HCT116 (cell line): ENCODE results near the gene PFKM. TPM values are rescaled to one million over a fixed set of nuclear protein-coding genes. Genes with fewer than 3 reads are reported as not detected.

Source experiments
- ATAC-seq: fragments of 200-7000 bp; cut with Tn5 transposase; 2 replicates; pipeline ENCODE4 v1.9.1; 2020; ENCODE audit warnings: mild to moderate bottlenecking, moderate library complexity
- BruUV-seq: library from RNA; stranded (reverse); fragments of 400-500 nt; replicated peaks from 2 replicates; lab custom pipeline; 2021; lab: Mats Ljungman, UMichigan
- CTCF ChIA-PET: fragments of 300-600 bp; sonication (Branson Sonifier 250); formaldehyde crosslinking; loops from one replicate; lab custom pipeline; 2021; ENCODE audit warnings: antibody characterized with exemption; lab: Charles Lee
- POLR2A ChIA-PET: fragments of 300-600, 350-600 bp; sonication (Branson Sonifier 250); formaldehyde crosslinking; loops from one replicate; lab custom pipeline; 2021; ENCODE audit warnings: antibody characterized with exemption; lab: Charles Lee
- RAD21 ChIA-PET, 2 experiments: fragments of 300-600 bp; sonication (Branson Sonifier 250); formaldehyde crosslinking; loops; one replicate each; lab custom pipeline; 2023; ENCODE audit warnings: low total read pairs in 2 of 2; ENCODE audit not compliant: uncharacterized antibody in 2 of 2, unreplicated experiment in 2 of 2, low non-redundant PET in 1 of 2; lab: Charles Lee
- DNase-seq: peaks from one replicate; pipeline ENCODE4 v3.0.0-alpha.2; 2010; ENCODE audit warnings: low read depth, low spot score
- H2AFZ ChIP-seq: fragments of 200-600 bp; shearing (Covaris generic), sonication (generic); 2 replicates; pipeline ENCODE4 v1.6.1; 2017; ENCODE audit warnings: low read depth, mixed run types, mixed read lengths, antibody characterized with exemption, low read length; ENCODE audit not compliant: poor library complexity, severe bottlenecking
- H3K27ac ChIP-seq: 2 replicates; pipeline ENCODE4 v1.5.1; 2012; ENCODE audit warnings: low read depth, low read length
- H3K27me3 ChIP-seq: fragments of 200-600 bp; sonication (generic); 2 replicates; pipeline ENCODE4 v1.6.1; 2016; ENCODE audit warnings: mixed run types, low read length, mixed read lengths; ENCODE audit not compliant: insufficient read depth
- H3K36me3 ChIP-seq, 2 experiments: fragments of 200-500 bp in 1 of 2; fragments of 200-600 bp in 1 of 2; sonication (Bioruptor generic) in 1 of 2; sonication (generic) in 1 of 2; 2 replicates each; pipeline versions ENCODE4 v1.5.1 to v1.6.1; 2014 to 2016; ENCODE audit warnings: low read length in 2 of 2, inconsistent platforms in 1 of 2, mixed read lengths in 1 of 2, mixed run types in 1 of 2; ENCODE audit not compliant: insufficient read depth in 2 of 2, control insufficient read depth in 1 of 2
- H3K4me1 ChIP-seq, 2 experiments: fragments of 200-600 bp in 1 of 2; sonication (generic) in 1 of 2; 2 replicates each; pipeline versions ENCODE4 v1.5.1 to v1.6.1; 2012 to 2017; ENCODE audit warnings: low read length in 2 of 2, inconsistent platforms in 1 of 2, mild to moderate bottlenecking in 1 of 2, mixed read lengths in 1 of 2, mixed run types in 1 of 2, moderate library complexity in 1 of 2; ENCODE audit not compliant: insufficient read depth in 2 of 2, control insufficient read depth in 1 of 2
- H3K4me2 ChIP-seq: fragments of 200-600 bp; sonication (generic); 2 replicates; pipeline ENCODE4 v1.6.1; 2017; ENCODE audit warnings: mixed run types, low read length, mixed read lengths
- H3K4me3 ChIP-seq, 2 experiments: fragments of 200-600 bp in 1 of 2; sonication (generic) in 1 of 2; replicated peaks in 1 of 2; 2 replicates each; pipeline ENCODE4 v1.5.1; 2011 to 2016; ENCODE audit warnings: low read length in 2 of 2, control low read depth in 1 of 2, low read depth in 1 of 2, mild to moderate bottlenecking in 1 of 2, mixed read lengths in 1 of 2, mixed run types in 1 of 2
- H3K79me2 ChIP-seq: fragments of 200-600 bp; sonication (generic); 2 replicates; pipeline ENCODE4 v1.6.1; 2017; ENCODE audit warnings: mild to moderate bottlenecking, mixed run types, low read length, moderate library complexity, mixed read lengths; ENCODE audit not compliant: insufficient read depth
- H3K9ac ChIP-seq: fragments of 200-600 bp; sonication (generic); 2 replicates; pipeline ENCODE4 v1.6.1; 2016; ENCODE audit warnings: low read length, mixed read lengths
- H3K9me2 ChIP-seq: fragments of 200-600 bp; sonication (generic), shearing (Covaris generic); 2 replicates; pipeline ENCODE4 v1.6.1; 2017; ENCODE audit warnings: mixed run types, mild to moderate bottlenecking, moderate library complexity; ENCODE audit not compliant: insufficient read depth
- H3K9me3 ChIP-seq, 2 experiments: fragments of 200-500 bp in 1 of 2; fragments of 200-600 bp in 1 of 2; sonication (Bioruptor generic) in 1 of 2; sonication (generic) in 1 of 2; 2 replicates each; pipeline ENCODE4 v1.6.1; 2014 to 2017; ENCODE audit warnings: low read length in 2 of 2, mixed read lengths in 2 of 2, inconsistent platforms in 1 of 2, low read depth in 1 of 2, mild to moderate bottlenecking in 1 of 2, mixed run types in 1 of 2, moderate library complexity in 1 of 2; ENCODE audit not compliant: control insufficient read depth in 1 of 2, insufficient read depth in 1 of 2
- H4K20me1 ChIP-seq: fragments of 200-600 bp; sonication (generic), shearing (Covaris generic); 2 replicates; pipeline ENCODE4 v1.6.1; 2017; ENCODE audit warnings: mixed run types, mild to moderate bottlenecking, moderate library complexity; ENCODE audit not compliant: insufficient read depth
- ATF3 ChIP-seq: IDR thresholded peaks from 2 replicates; pipeline ENCODE4 v1.6.1; 2012
- CEBPB ChIP-seq: IDR thresholded peaks from 2 replicates; pipeline ENCODE4 v1.6.1; 2012; ENCODE audit warnings: low read depth
- CTCF ChIP-seq, 3 experiments: fragments of 200-600 bp in 1 of 3; sonication (generic) in 1 of 3; IDR thresholded peaks in 2 of 3; conservative IDR thresholded peaks in 1 of 3; 2 replicates each; pipeline ENCODE4 v1.5.1; 2012 to 2017; ENCODE audit warnings: low read depth in 2 of 3, low read length in 2 of 3, antibody characterized with exemption in 1 of 3, borderline replicate concordance in 1 of 3, control low read depth in 1 of 3, mild to moderate bottlenecking in 1 of 3, mixed read lengths in 1 of 3, mixed run types in 1 of 3, moderate library complexity in 1 of 3; ENCODE audit not compliant: insufficient read depth in 1 of 3
- EGR1 ChIP-seq: IDR thresholded peaks from 2 replicates; pipeline ENCODE4 v1.6.1; 2012; ENCODE audit warnings: low read depth
- ELF1 ChIP-seq: IDR thresholded peaks from 2 replicates; pipeline ENCODE4 v1.6.1; 2012; ENCODE audit warnings: low read depth, borderline replicate concordance
- EZH2 ChIP-seq: fragments of 200-600 bp; sonication (generic); IDR thresholded peaks from 2 replicates; pipeline ENCODE4 v1.6.1; 2017; ENCODE audit warnings: antibody characterized with exemption, mixed run types
- EZH2phosphoT487 ChIP-seq: fragments of 200-600 bp; IDR thresholded peaks from 2 replicates; pipeline ENCODE4 v1.6.1; 2018; ENCODE audit warnings: antibody characterized with exemption, borderline replicate concordance
- JUND ChIP-seq: IDR thresholded peaks from 2 replicates; pipeline ENCODE4 v1.6.1; 2012
- POLR2A ChIP-seq: IDR thresholded peaks from 2 replicates; pipeline ENCODE4 v1.7.0; 2011; ENCODE audit warnings: borderline replicate concordance; ENCODE audit not compliant: insufficient read depth, insufficient read length; ENCODE audit errors: extremely low read depth
- RAD21 ChIP-seq: IDR thresholded peaks from 2 replicates; pipeline ENCODE4 v1.6.1; 2012; ENCODE audit warnings: low read depth, mild to moderate bottlenecking
- REST ChIP-seq: IDR thresholded peaks from 2 replicates; pipeline ENCODE4 v1.6.1; 2012; ENCODE audit warnings: low read depth
- SIN3A ChIP-seq: IDR thresholded peaks from 2 replicates; pipeline ENCODE4 v1.6.1; 2012; ENCODE audit warnings: low read depth
- SP1 ChIP-seq: IDR thresholded peaks from 2 replicates; pipeline ENCODE4 v1.6.1; 2012; ENCODE audit warnings: low read depth
- TCF7L2 ChIP-seq: IDR thresholded peaks from 2 replicates; pipeline ENCODE4 v1.7.0; 2011; ENCODE audit warnings: borderline replicate concordance, inconsistent platforms; ENCODE audit not compliant: insufficient read depth, insufficient read length; ENCODE audit errors: extremely low read depth
- YY1 ChIP-seq: IDR thresholded peaks from 2 replicates; pipeline ENCODE4 v1.6.1; 2011; ENCODE audit warnings: low read length, low read depth, moderate library complexity, mild to moderate bottlenecking; ENCODE audit not compliant: insufficient replicate concordance; ENCODE audit errors: extremely low read depth
- ZFX ChIP-seq: fragments of 450-650 bp; IDR thresholded peaks from 2 replicates; pipeline ENCODE4 v1.6.1; 2017
- ZNF274 ChIP-seq: fragments of 200-500 bp; sonication (Bioruptor generic); IDR thresholded peaks from 2 replicates; pipeline ENCODE4 v1.6.1; 2014; ENCODE audit warnings: mild to moderate bottlenecking, low read depth, low read length, inconsistent platforms
- intact Hi-C: fragments of 100-400 bp; cut with micrococcal nuclease; formaldehyde crosslinking; loops from 2 replicates; pipeline ENCODE4 v1.10.0; 2022
- total RNA-seq: library from RNA; stranded (reverse); gene quantifications from one replicate; pipeline ENCODE4 v1.2.1, GENCODE V29; 2021; ENCODE audit not compliant: unreplicated experiment
- TF ChIP-seq, protein P1 (sequence below): IDR thresholded peaks from 2 replicates; pipeline ENCODE4 v1.6.1; 2011; ENCODE audit warnings: mild to moderate bottlenecking, low read length, moderate library complexity; ENCODE audit not compliant: insufficient replicate concordance; ENCODE audit errors: extremely low read depth

Gene PFKM
- total RNA-seq, 1 experiment from 2014 or later, result 144 TPM

- intact Hi-C loops, result loop anchor here (5.0 kb wide), 3 partner anchors 226 to 429 kb away; partner anchors contain the start of genes TMEM106C and VDR
- Histone ChIP-seq H2AFZ (no peak overlapping the region), H3K27me3 (no peaks in the 10 kb centered on the region), H3K79me2 (no peaks in the 10 kb centered on the region), H3K4me2 (no peak overlapping the region), H3K9me2 (no peaks in the 10 kb centered on the region), H4K20me1 (no peaks in the 10 kb centered on the region), H3K36me3 (no peaks in the 10 kb centered on the region), H3K9me3 (no peaks in the 10 kb centered on the region), H3K27ac (no peak overlapping the region), H3K4me3 (no peak overlapping the region), H3K9ac (no peak overlapping the region), H3K4me1 (peaks cover 4 to 18% of the 10 kb centered on the region in 2 experiments; a peak in 2 of 4 replicates)
- no peak for ATAC-seq
- no peak for DNase-seq
- ChIA-PET POLR2A (no interaction called here), CTCF (no interaction called here), RAD21 (no interaction called here)
- TF ChIP-seq EZH2, result no peak
- TF ChIP-seq ELF1, result no peak
- TF ChIP-seq TCF7L2, result no peak
- TF ChIP-seq SIN3A, result no peak
- TF ChIP-seq EZH2phosphoT487, result no peak
- TF ChIP-seq ZNF274, result no peak
- TF ChIP-seq CEBPB, result no peak
- TF ChIP-seq SP1, result no peak
- TF ChIP-seq POLR2A, result no peak
- no peak for TF ChIP-seq JUND
- no peak for TF ChIP-seq ZFX
- TF ChIP-seq, protein P1, sequence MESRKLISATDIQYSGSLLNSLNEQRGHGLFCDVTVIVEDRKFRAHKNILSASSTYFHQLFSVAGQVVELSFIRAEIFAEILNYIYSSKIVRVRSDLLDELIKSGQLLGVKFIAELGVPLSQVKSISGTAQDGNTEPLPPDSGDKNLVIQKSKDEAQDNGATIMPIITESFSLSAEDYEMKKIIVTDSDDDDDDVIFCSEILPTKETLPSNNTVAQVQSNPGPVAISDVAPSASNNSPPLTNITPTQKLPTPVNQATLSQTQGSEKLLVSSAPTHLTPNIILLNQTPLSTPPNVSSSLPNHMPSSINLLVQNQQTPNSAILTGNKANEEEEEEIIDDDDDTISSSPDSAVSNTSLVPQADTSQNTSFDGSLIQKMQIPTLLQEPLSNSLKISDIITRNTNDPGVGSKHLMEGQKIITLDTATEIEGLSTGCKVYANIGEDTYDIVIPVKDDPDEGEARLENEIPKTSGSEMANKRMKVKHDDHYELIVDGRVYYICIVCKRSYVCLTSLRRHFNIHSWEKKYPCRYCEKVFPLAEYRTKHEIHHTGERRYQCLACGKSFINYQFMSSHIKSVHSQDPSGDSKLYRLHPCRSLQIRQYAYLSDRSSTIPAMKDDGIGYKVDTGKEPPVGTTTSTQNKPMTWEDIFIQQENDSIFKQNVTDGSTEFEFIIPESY, result no peak
- TF ChIP-seq RAD21, result no peak
- no peak for TF ChIP-seq CTCF (IDR thresholded peaks at IDR 0.05 in 2 of 3, conservative IDR thresholded peaks at IDR 0.05 in 1 of 3; ENCODE audit: borderline replicate concordance in 1 of 3, insufficient read depth in 1 of 3, low read depth in 2 of 3, low read length in 2 of 3)
- no peak for TF ChIP-seq ATF3
- TF ChIP-seq REST, result no peak
- no peak for TF ChIP-seq EGR1
- TF ChIP-seq YY1, result no peak
- no TSS peak for BruUV-seq
These were observed 68.9 kb downstream of the PFKM start for GRCh38 chr12:48187916-48188695.
